ENCODE data around the gene SV2C. TPM values are rescaled to one million over a fixed set of nuclear protein-coding genes. Genes with fewer than 3 reads are reported as not detected.

The SV2C gene
- total and polyA plus RNA-seq, 2 of the 13 experiments (the other 11 are each of a cell fraction or from before 2014, with no cell fraction given): not detected

- no peak for TF ChIP-seq ZNF768 (CRISPR knock-in tag; IDR thresholded peaks at IDR 0.05)
- no peak for TF ChIP-seq ZFAT (CRISPR knock-in tag; conservative IDR thresholded peaks at IDR 0.05)
- no peak for TF ChIP-seq KDM2A (CRISPR knock-in tag; IDR thresholded peaks at IDR 0.05; ENCODE audit: borderline replicate concordance, low read depth)
- TF ChIP-seq ZNF569 (CRISPR knock-in tag; IDR thresholded peaks at IDR 0.05; ENCODE audit: borderline replicate concordance): no peak
- no peak for TF ChIP-seq ZBTB49 (CRISPR knock-in tag; IDR thresholded peaks at IDR 0.05; ENCODE audit: borderline replicate concordance)
Observed at GRCh38 chr5:76040806-76041205, 42.4 kb upstream of the SV2C start (continued).

GRCh38 chr5:76041863-76042262, 41.3 kb upstream of the SV2C start:
- Histone ChIP-seq H3K36me3 (replicated peaks in 1 of 2; ENCODE audit: control insufficient read depth in 1 of 2, insufficient read depth in 2 of 2, low read length in 2 of 2) (no peaks in the 10 kb centered on the region), H3K9ac (ENCODE audit: insufficient read depth, low read depth, low read length) (no peak overlapping the region), H3K27ac (ENCODE audit: extremely low read length, insufficient read depth, low read length) (no peak overlapping the region), H3K9me3 (ENCODE audit: low read length) (no peaks in the 10 kb centered on the region), H3K4me1 (ENCODE audit: insufficient read depth, low read length) (no peaks in the 10 kb centered on the region), H3K4me3 (replicated peaks in 1 of 3; ENCODE audit: insufficient read depth in 1 of 3, low read depth in 2 of 3, low read length in 3 of 3) (no peak overlapping the region), H3K79me2 (ENCODE audit: insufficient read depth, low read length) (no peaks in the 10 kb centered on the region), H3K27me3 (ENCODE audit: control insufficient read depth in 1 of 2, insufficient read depth in 2 of 2, low read length in 2 of 2) (no peaks in the 10 kb centered on the region), H2AFZ (ENCODE audit: low read length) (no peak overlapping the region), H3K4me2 (ENCODE audit: low read depth, low read length) (no peak overlapping the region), H4K20me1 (ENCODE audit: insufficient read depth, low read length) (no peaks in the 10 kb centered on the region)
- DNase-seq (ENCODE audit: low spot score): no peak
- BruUV-seq (replicated peaks): no TSS peak
- in situ Hi-C loops (cut with HindIII; ENCODE audit: extremely low pct_ligation_motif_present, low pct_unique_long_range_greater_than_20kb) (no loop called here), intact Hi-C loops (cut with micrococcal nuclease; ENCODE audit: unreplicated experiment) (no loop called here)
- ChIA-PET CTCF (ENCODE audit: low intra/inter-chr PET ratio, low total read pairs) (no interaction called here), POLR2A (no interaction called here)
- ATAC-seq: peak; percentile 60; the same call in 1 of the 3 replicates
- no peak for FAIRE-seq
- peak; percentile 80 to 95 for TF ChIP-seq REST (IDR thresholded peaks at IDR 0.05; ENCODE audit: borderline replicate concordance in 1 of 2, low read depth in 1 of 2, low read length in 2 of 2)
- peak; percentile 10; the same call in 1 of the 2 replicates for TF ChIP-seq SALL1 (CRISPR knock-in tag; IDR thresholded peaks at IDR 0.05)
- no peak for TF ChIP-seq ZMYM2 (CRISPR knock-in tag; IDR thresholded peaks at IDR 0.05)
- TF ChIP-seq PRDM4 (CRISPR knock-in tag; IDR thresholded peaks at IDR 0.05; ENCODE audit: borderline replicate concordance): no peak
- no peak for TF ChIP-seq ETV6 (CRISPR knock-in tag; conservative IDR thresholded peaks at IDR 0.05)
- 0 out of 2 replicates have a peak, but pooled peaks have one; percentile 25 for TF ChIP-seq EHMT2 (IDR thresholded peaks at IDR 0.05; ENCODE audit: borderline replicate concordance, low read depth, low read length)
- 0 out of 2 replicates have a peak, but pooled peaks have one; percentile 20 for TF ChIP-seq ZNF441 (CRISPR knock-in tag; IDR thresholded peaks at IDR 0.05; ENCODE audit: borderline replicate concordance)
- TF ChIP-seq ELF3 (CRISPR knock-in tag; IDR thresholded peaks at IDR 0.05): 0 out of 2 replicates have a peak, but pooled peaks have one; percentile 10
- TF ChIP-seq MIER2 (CRISPR knock-in tag; IDR thresholded peaks at IDR 0.05): peak; percentile 95
- TF ChIP-seq STAT5B (CRISPR knock-in tag; IDR thresholded peaks at IDR 0.05): no peak
- TF ChIP-seq ZNF766 (CRISPR knock-in tag; IDR thresholded peaks at IDR 0.05; ENCODE audit: borderline replicate concordance): no peak
- 2% methylated on average over 6 of the region's 6 CpGs for WGBS (ENCODE audit: low lambda C conversion rate)
